GM19438 (cell line): Measurements from ENCODE around the gene UBAC1.
"Not testable (repeated sequence)": the region's sequence is repeated elsewhere in the genome, so short reads cannot be mapped to it uniquely, and the experiment has no call there.

Experiments
- ATAC-seq: cut with Tn5 transposase; IDR thresholded peaks from one replicate; pipeline ENCODE4 v1.9.1; 2021; ENCODE audit warnings: low read depth; ENCODE audit not compliant: unreplicated experiment

The UBAC1 gene

GRCh38 chr9:135903786-135904520, 57.2 kb downstream of the UBAC1 start:
- ATAC-seq, result no peak

- no peak for ATAC-seq
Observed at GRCh38 chr9:135903358-135903656, 57.9 kb downstream of the UBAC1 start.

GRCh38 chr9:135902655-135903357, 58.4 kb downstream of the UBAC1 start:
- ATAC-seq, result no peak

- no peak for ATAC-seq
Observed at GRCh38 chr9:135901826-135902225, 59.3 kb downstream of the UBAC1 start.

GRCh38 chr9:135901031-135901758, 60.0 kb downstream of the UBAC1 start:
- no peak for ATAC-seq

GRCh38 chr9:135898634-135899407, 62.4 kb downstream of the UBAC1 start:
- no peak for ATAC-seq

- ATAC-seq, result no peak
Observed at GRCh38 chr9:135896626-135897025, 64.5 kb downstream of the UBAC1 start.

- no peak for ATAC-seq
Observed at GRCh38 chr9:135896205-135896604, 65.0 kb downstream of the UBAC1 start.

GRCh38 chr9:135895202-135895848, 65.8 kb downstream of the UBAC1 start:
- no peak for ATAC-seq

GRCh38 chr9:135893104-135893503, 68.1 kb downstream of the UBAC1 start:
- no peak for ATAC-seq

GRCh38 chr9:135892327-135892726, 68.8 kb downstream of the UBAC1 start:
- not testable (repeated sequence) for ATAC-seq

- no peak for ATAC-seq
Observed at GRCh38 chr9:135891027-135891631, 70.0 kb downstream of the UBAC1 start.

- no peak for ATAC-seq
Observed at GRCh38 chr9:135890190-135891026, 70.8 kb downstream of the UBAC1 start.

- ATAC-seq, result no peak
Observed at GRCh38 chr9:135889564-135890189, 71.5 kb downstream of the UBAC1 start.

GRCh38 chr9:135888766-135889394, 72.3 kb downstream of the UBAC1 start:
- ATAC-seq, result no peak

- ATAC-seq, result no peak
Observed at GRCh38 chr9:135888126-135888765, 72.9 kb downstream of the UBAC1 start.

GRCh38 chr9:135887585-135888050, 73.6 kb downstream of the UBAC1 start:
- ATAC-seq, result no peak
